Upper lobe of left lung (tissue), 6 donors: ENCODE measurements around the gene DDX31. TPM values are rescaled to one million over a fixed set of nuclear protein-coding genes. Genes with fewer than 3 reads are reported as not detected.

Experiments
- ATAC-seq, 2 donors: fragments of 200-7000 bp; cut with Tn5 transposase; one replicate each; pipeline ENCODE4 v1.9.1; 2022; ENCODE audit warnings: mild to moderate bottlenecking in 2 of 2, moderate library complexity in 2 of 2; ENCODE audit not compliant: low FRiP score in 2 of 2
- DNase-seq, 2 donors: peaks; one replicate each; pipeline ENCODE4 v3.0.0-alpha.2; 2019 to 2020
- H3K27ac ChIP-seq, 4 donors: fragments of 200-600 bp; sonication (generic); one replicate each; pipeline ENCODE4 v1.5.1; 2016 to 2019
- H3K27me3 ChIP-seq, 4 donors: fragments of 200-600 bp; sonication (generic); one replicate each; pipeline ENCODE4 v1.5.1; 2017 to 2019
- H3K36me3 ChIP-seq, 4 donors: fragments of 200-600 bp; sonication (generic); one replicate each; pipeline ENCODE4 v1.5.1; 2016 to 2019
- H3K4me1 ChIP-seq, 4 donors: fragments of 200-600 bp; sonication (generic); one replicate each; pipeline ENCODE4 v1.5.1; 2018 to 2019
- H3K4me3 ChIP-seq, 4 donors: fragments of 200-600 bp; sonication (generic); one replicate each; pipeline ENCODE4 v1.5.1; 2017 to 2019; ENCODE audit warnings: mild to moderate bottlenecking in 2 of 4, moderate library complexity in 1 of 4
- H3K9me3 ChIP-seq, 4 donors: fragments of 200-600 bp; sonication (generic); one replicate each; pipeline ENCODE4 v1.5.1; 2018 to 2019
- EP300 ChIP-seq, 4 donors: sonication (generic); formaldehyde crosslinking; IDR thresholded peaks; one replicate each; pipeline ENCODE4 v1.5.1; 2017; ENCODE audit warnings: antibody characterized with exemption in 4 of 4, control low read depth in 2 of 4
- POLR2A ChIP-seq, 4 donors: fragments of 450-650 bp; IDR thresholded peaks; one replicate each; pipeline ENCODE4 v1.5.1; 2016 to 2017; ENCODE audit warnings: antibody characterized with exemption in 4 of 4, mild to moderate bottlenecking in 2 of 4
- POLR2AphosphoS5 ChIP-seq, 2 donors: sonication (generic); formaldehyde crosslinking; IDR thresholded peaks; one replicate each; pipeline ENCODE4 v1.5.1; 2017; ENCODE audit warnings: antibody characterized with exemption in 2 of 2
- WGBS, 2 donors: methylation state at CpG; one replicate each; pipeline ENCODE4 v1.1.5; 2017 to 2018; 5-methylcytosine and 5-hydroxymethylcytosine counted together
- total RNA-seq, 6 donors: library from RNA; depleted of rRNA in 4 of 6; stranded (reverse); fragments of >200 nt in 4 of 6; gene quantifications; one replicate each; pipeline versions ENCODE4 v1.1.0 to v1.2.1, GENCODE V29; 2016 to 2021
- TF ChIP-seq, protein P1 (sequence below), 6 experiments: fragments of 450-650 bp in 4 of 6; fragments of 200-600 bp in 2 of 6; sonication (generic) in 2 of 6; IDR thresholded peaks; one replicate each; pipeline ENCODE4 v1.5.1; 2016 to 2019; ENCODE audit warnings: antibody characterized with exemption in 6 of 6
- donor health status: DM: no; HTN: no; CAD: no; lungs with moderate emphysema.
- donor health status: DM: no; HTN: yes; CAD: no; lungs with severe emphysema.

DDX31 gene
- total RNA-seq, 6 donors from 2014 or later: 13.5 to 22.1 (median 18.8) TPM

- Histone ChIP-seq H3K36me3 (peaks cover 10 to 75% (median 36%) of the 10 kb centered on the region in 4 donors), H3K4me3 (no peak overlapping the region), H3K27me3 (no peaks in the 10 kb centered on the region), H3K4me1 (no peaks in the 10 kb centered on the region), H3K27ac (no peak overlapping the region), H3K9me3 (no peaks in the 10 kb centered on the region)
- no peak for ATAC-seq
- WGBS, 2 donors: 93 to 94% methylated on average over 5 of the region's 5 CpGs
- TF ChIP-seq EP300 (IDR thresholded peaks at IDR 0.05): no peak
- TF ChIP-seq, protein P1, sequence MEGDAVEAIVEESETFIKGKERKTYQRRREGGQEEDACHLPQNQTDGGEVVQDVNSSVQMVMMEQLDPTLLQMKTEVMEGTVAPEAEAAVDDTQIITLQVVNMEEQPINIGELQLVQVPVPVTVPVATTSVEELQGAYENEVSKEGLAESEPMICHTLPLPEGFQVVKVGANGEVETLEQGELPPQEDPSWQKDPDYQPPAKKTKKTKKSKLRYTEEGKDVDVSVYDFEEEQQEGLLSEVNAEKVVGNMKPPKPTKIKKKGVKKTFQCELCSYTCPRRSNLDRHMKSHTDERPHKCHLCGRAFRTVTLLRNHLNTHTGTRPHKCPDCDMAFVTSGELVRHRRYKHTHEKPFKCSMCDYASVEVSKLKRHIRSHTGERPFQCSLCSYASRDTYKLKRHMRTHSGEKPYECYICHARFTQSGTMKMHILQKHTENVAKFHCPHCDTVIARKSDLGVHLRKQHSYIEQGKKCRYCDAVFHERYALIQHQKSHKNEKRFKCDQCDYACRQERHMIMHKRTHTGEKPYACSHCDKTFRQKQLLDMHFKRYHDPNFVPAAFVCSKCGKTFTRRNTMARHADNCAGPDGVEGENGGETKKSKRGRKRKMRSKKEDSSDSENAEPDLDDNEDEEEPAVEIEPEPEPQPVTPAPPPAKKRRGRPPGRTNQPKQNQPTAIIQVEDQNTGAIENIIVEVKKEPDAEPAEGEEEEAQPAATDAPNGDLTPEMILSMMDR (IDR thresholded peaks at IDR 0.05): no peak
- TF ChIP-seq POLR2A (IDR thresholded peaks at IDR 0.05): no peak
- no peak for TF ChIP-seq POLR2AphosphoS5 (IDR thresholded peaks at IDR 0.05)
- no peak for DNase-seq
Measured at GRCh38 chr9:132639322-132639721, 30.5 kb downstream of the DDX31 start.

GRCh38 chr9:132638240-132638639, 31.5 kb downstream of the DDX31 start:
- DNase-seq (no peak), ATAC-seq (no peak)
- H3K4me3 ChIP-seq: no peak overlapping the region
- TF ChIP-seq, protein P1 (IDR thresholded peaks at IDR 0.05): no peak
- TF ChIP-seq POLR2AphosphoS5 (IDR thresholded peaks at IDR 0.05) (no peak), POLR2A (IDR thresholded peaks at IDR 0.05) (no peak), EP300 (IDR thresholded peaks at IDR 0.05) (no peak)
- no peaks in the 10 kb centered on the region for H3K27me3 ChIP-seq
- H3K27ac ChIP-seq: no peak overlapping the region
- 94 to 96% methylated on average over 5 of the region's 5 CpGs for WGBS, 2 donors
- H3K4me1 ChIP-seq: no peaks in the 10 kb centered on the region
- no peaks in the 10 kb centered on the region for H3K9me3 ChIP-seq
- peaks cover 10 to 64% (median 33%) of the 10 kb centered on the region in 4 donors for H3K36me3 ChIP-seq

DNA sequence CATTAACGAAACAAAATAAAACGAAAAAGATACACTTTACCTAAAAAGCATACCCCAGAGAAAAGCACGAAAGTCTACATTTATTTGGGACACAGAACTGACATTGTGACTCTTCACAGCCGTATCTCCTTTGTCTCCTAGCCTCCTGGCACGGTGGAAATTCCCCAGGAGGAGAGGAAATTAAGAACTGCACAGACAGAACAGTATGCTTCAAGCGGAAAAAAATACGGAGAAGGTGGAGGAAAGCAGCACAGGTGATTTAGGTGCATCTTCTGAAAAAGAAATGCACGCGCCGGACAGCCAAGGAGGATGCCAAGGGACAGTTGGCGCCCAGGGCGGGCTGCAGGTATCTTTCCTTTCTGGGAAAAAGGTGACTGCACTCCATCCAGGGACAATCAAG, 32.0 kb downstream of the DDX31 start:
- no peak overlapping the region for H3K4me3 ChIP-seq
- ATAC-seq (no peak), DNase-seq (no peak)
- TF ChIP-seq POLR2AphosphoS5 (IDR thresholded peaks at IDR 0.05) (no peak), POLR2A (IDR thresholded peaks at IDR 0.05) (no peak), EP300 (IDR thresholded peaks at IDR 0.05) (no peak)
- TF ChIP-seq, protein P1 (IDR thresholded peaks at IDR 0.05): no peak
- H3K27me3 ChIP-seq: no peaks in the 10 kb centered on the region
- no peaks in the 10 kb centered on the region for H3K4me1 ChIP-seq
- H3K9me3 ChIP-seq: no peaks in the 10 kb centered on the region
- H3K27ac ChIP-seq: no peak overlapping the region
- peaks cover 10 to 60% (median 31%) of the 10 kb centered on the region in 4 donors for H3K36me3 ChIP-seq
- 91 to 96% methylated on average over 12 of the region's 12 CpGs for WGBS, 2 donors

DNA sequence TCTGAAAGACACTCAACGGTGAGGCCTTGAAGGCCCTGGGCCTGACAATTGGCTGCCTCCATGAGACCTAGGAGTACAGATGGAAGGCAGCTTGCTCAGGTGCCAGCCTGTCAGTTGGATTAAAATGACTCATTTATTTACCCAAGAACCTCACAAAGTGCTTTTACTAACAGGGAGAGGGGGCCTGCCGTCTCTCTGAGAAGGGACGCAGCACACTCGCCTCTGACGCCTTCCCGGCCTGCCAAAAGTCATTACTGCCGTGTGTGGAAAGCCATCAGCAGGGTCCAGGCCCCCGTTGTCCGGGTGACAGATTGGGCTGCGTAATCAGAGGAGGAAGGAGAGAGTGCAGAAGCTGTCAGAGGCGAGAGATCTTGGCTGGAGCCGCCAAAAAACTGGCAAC, 32.4 kb downstream of the DDX31 start:
- 84 to 86% methylated on average over 12 of the region's 12 CpGs for WGBS, 2 donors
- ATAC-seq (no peak), DNase-seq (no peak)
- no peak overlapping the region for H3K4me3 ChIP-seq
- no peak overlapping the region for H3K27ac ChIP-seq
- no peaks in the 10 kb centered on the region for H3K27me3 ChIP-seq
- H3K36me3 ChIP-seq: peaks cover 10 to 64% (median 31%) of the 10 kb centered on the region in 4 donors
- TF ChIP-seq, protein P1 (IDR thresholded peaks at IDR 0.05): no peak
- TF ChIP-seq POLR2A (IDR thresholded peaks at IDR 0.05) (no peak), POLR2AphosphoS5 (IDR thresholded peaks at IDR 0.05) (no peak), EP300 (IDR thresholded peaks at IDR 0.05) (no peak)
- no peaks in the 10 kb centered on the region for H3K4me1 ChIP-seq
- H3K9me3 ChIP-seq: no peaks in the 10 kb centered on the region

- Histone ChIP-seq H3K27ac (no peak overlapping the region), H3K4me3 (no peak overlapping the region), H3K9me3 (no peaks in the 10 kb centered on the region), H3K4me1 (no peaks in the 10 kb centered on the region), H3K27me3 (no peaks in the 10 kb centered on the region), H3K36me3 (peaks cover 4 to 61% (median 41%) of the 10 kb centered on the region in 4 donors)
- 92 to 99% methylated on average over 3 of the region's 3 CpGs for WGBS, 2 donors
- TF ChIP-seq POLR2AphosphoS5 (IDR thresholded peaks at IDR 0.05) (no peak), EP300 (IDR thresholded peaks at IDR 0.05) (no peak), POLR2A (IDR thresholded peaks at IDR 0.05) (no peak)
- TF ChIP-seq, protein P1 (IDR thresholded peaks at IDR 0.05): no peak
- ATAC-seq (no peak), DNase-seq (no peak)
Measured at GRCh38 chr9:132634327-132634726, 35.5 kb downstream of the DDX31 start.
